ENCODE results near the gene MLH1.

DNA sequence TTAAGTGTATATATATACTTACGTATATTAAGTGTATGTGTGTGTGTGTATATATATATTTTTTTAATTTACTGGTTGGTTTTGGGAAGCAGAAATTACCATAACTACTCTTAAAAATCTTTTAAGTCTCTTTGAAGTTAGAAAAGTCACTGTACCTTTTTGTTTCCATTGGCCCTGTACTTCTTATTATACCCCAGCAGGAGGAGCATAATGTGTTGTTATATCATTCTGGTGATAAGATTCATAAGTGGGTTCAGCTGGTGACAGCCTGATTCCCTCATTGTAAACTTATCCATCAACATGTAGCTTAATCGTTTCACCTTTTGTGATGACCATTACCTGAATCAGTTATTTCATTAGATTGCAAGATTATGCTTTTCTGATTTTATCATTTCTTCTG is 30.8 kb downstream of the MLH1 start:
- TF ChIP-seq POLR2A (IDR thresholded peaks at IDR 0.05): no peak
- TF ChIP-seq, protein P1, sequence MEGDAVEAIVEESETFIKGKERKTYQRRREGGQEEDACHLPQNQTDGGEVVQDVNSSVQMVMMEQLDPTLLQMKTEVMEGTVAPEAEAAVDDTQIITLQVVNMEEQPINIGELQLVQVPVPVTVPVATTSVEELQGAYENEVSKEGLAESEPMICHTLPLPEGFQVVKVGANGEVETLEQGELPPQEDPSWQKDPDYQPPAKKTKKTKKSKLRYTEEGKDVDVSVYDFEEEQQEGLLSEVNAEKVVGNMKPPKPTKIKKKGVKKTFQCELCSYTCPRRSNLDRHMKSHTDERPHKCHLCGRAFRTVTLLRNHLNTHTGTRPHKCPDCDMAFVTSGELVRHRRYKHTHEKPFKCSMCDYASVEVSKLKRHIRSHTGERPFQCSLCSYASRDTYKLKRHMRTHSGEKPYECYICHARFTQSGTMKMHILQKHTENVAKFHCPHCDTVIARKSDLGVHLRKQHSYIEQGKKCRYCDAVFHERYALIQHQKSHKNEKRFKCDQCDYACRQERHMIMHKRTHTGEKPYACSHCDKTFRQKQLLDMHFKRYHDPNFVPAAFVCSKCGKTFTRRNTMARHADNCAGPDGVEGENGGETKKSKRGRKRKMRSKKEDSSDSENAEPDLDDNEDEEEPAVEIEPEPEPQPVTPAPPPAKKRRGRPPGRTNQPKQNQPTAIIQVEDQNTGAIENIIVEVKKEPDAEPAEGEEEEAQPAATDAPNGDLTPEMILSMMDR (IDR thresholded peaks at IDR 0.05 in 4 of 5, conservative IDR thresholded peaks at IDR 0.05 in 1 of 5): peak in 3 of 5 experiments; percentile 27 to 39 (median 29)

All from gastrocnemius medialis (tissue), 4 donors.